ENCODE measurements around the gene DLGAP4.

Gene DLGAP4

GRCh38 chr20:36386236-36386635 lies 80.1 kb downstream of the DLGAP4 start:
- no peak for TF ChIP-seq CTCF (IDR thresholded peaks at IDR 0.05; ENCODE audit: control extremely low read depth, extremely low read depth, low read depth, missing control alignments)
- no peak for DNase-seq (ENCODE audit: extremely low spot score)
- ChIA-PET POLR2A (no interaction called here), CTCF (interaction anchor here (0.9 kb wide), 1 partner anchor 43 kb away, joined by 3 read pairs; no protein-coding TSS in a partner anchor)

- no peak for DNase-seq (ENCODE audit: extremely low spot score)
- POLR2A ChIA-PET, result no interaction called here
- no peak for TF ChIP-seq CTCF (IDR thresholded peaks at IDR 0.05; ENCODE audit: control extremely low read depth, extremely low read depth, low read depth, missing control alignments)
- CTCF ChIA-PET, result interaction anchor here (0.8 to 3.3 kb wide), 4 partner anchors 9 to 17 kb away, joined by 3 to 11 read pairs (median 3); no protein-coding TSS in a partner anchor
These were observed 84.1 kb downstream of the DLGAP4 start for GRCh38 chr20:36390269-36390668.

- CTCF ChIA-PET, result interaction anchor here (0.8 to 3.3 kb wide), 7 partner anchors 9 to 29 kb away, joined by 3 to 11 read pairs (median 3); no protein-coding TSS in a partner anchor
- DNase-seq (ENCODE audit: extremely low spot score), result no peak
- TF ChIP-seq CTCF (IDR thresholded peaks at IDR 0.05; ENCODE audit: control extremely low read depth, extremely low read depth, low read depth, missing control alignments), result no peak
- POLR2A ChIA-PET, result no interaction called here
These were observed 84.7 kb downstream of the DLGAP4 start for GRCh38 chr20:36390719-36391415.

- CTCF ChIA-PET, result interaction anchor here (1.0 to 1.3 kb wide), 5 partner anchors 8 to 28 kb away, joined by 3 to 5 read pairs (median 3); no protein-coding TSS in a partner anchor
- no peak for DNase-seq (ENCODE audit: extremely low spot score)
- TF ChIP-seq CTCF (IDR thresholded peaks at IDR 0.05; ENCODE audit: control extremely low read depth, extremely low read depth, low read depth, missing control alignments), result no peak
- POLR2A ChIA-PET, result no interaction called here
These were observed 85.3 kb downstream of the DLGAP4 start for GRCh38 chr20:36391456-36391855.

GRCh38 chr20:36391955-36392354 lies 85.8 kb downstream of the DLGAP4 start:
- POLR2A ChIA-PET, result no interaction called here
- DNase-seq (ENCODE audit: extremely low spot score), result no peak
- TF ChIP-seq CTCF (IDR thresholded peaks at IDR 0.05; ENCODE audit: control extremely low read depth, extremely low read depth, low read depth, missing control alignments), result no peak
- CTCF ChIA-PET, result interaction anchor here (1.0 to 1.2 kb wide), 3 partner anchors 8 to 28 kb away, joined by 3 to 5 read pairs (median 3); no protein-coding TSS in a partner anchor

- TF ChIP-seq CTCF (IDR thresholded peaks at IDR 0.05; ENCODE audit: control extremely low read depth, extremely low read depth, low read depth, missing control alignments), result no peak
- CTCF ChIA-PET, result no interaction called here
- POLR2A ChIA-PET, result no interaction called here
- DNase-seq (ENCODE audit: extremely low spot score), result no peak
These were observed 86.8 kb downstream of the DLGAP4 start for GRCh38 chr20:36392989-36393388.
